B cell (primary cell): ENCODE data around the gene TARP.

ENCODE experiments used
- ATAC-seq: fragments of 200-7000 bp; cut with Tn5 transposase; one replicate; pipeline ENCODE4 v1.10.0; 2021; ENCODE audit warnings: low read depth, mild to moderate bottlenecking, moderate number of reproducible peaks, moderate library complexity
- CTCF ChIA-PET: fragments of 350-600 bp; sonication (Branson Sonifier 250); formaldehyde crosslinking; loops from one replicate; lab custom pipeline; 2021; ENCODE audit warnings: antibody characterized with exemption, inconsistent platforms; lab: Charles Lee
- POLR2A ChIA-PET: fragments of 350-600 bp; sonication (Branson Sonifier 250); formaldehyde crosslinking; loops from one replicate; lab custom pipeline; 2021; ENCODE audit warnings: antibody characterized with exemption; lab: Charles Lee
- DNase-seq: peaks from one replicate; pipeline ENCODE4 v3.0.0; 2013
- H2AFZ ChIP-seq: 2 replicates; pipeline ENCODE4 v1.6.1; 2012; ENCODE audit warnings: mild to moderate bottlenecking, low read depth, low read length; ENCODE audit not compliant: insufficient read depth, poor library complexity, severe bottlenecking
- H3K27ac ChIP-seq, 2 donors: 1 replicate in 1 of 2; 2 replicates in 1 of 2; pipeline ENCODE4 v1.5.1; 2012 to 2013; ENCODE audit warnings: low read length in 2 of 2, mild to moderate bottlenecking in 2 of 2, moderate library complexity in 1 of 2
- H3K27me3 ChIP-seq, 4 experiments: fragments of 200-600 bp in 1 of 4; sonication (generic) in 1 of 4; replicated peaks in 1 of 4; 1 replicate in 2 of 4; 2 replicates in 2 of 4; pipeline versions ENCODE4 v1.6.1 to v1.7.0; 2013 to 2016; ENCODE audit warnings: low read length in 3 of 4, mild to moderate bottlenecking in 2 of 4, mixed read lengths in 1 of 4, moderate library complexity in 1 of 4; ENCODE audit not compliant: insufficient read depth in 4 of 4, control insufficient read depth in 3 of 4; ENCODE audit errors: control extremely low read depth in 1 of 4
- H3K36me3 ChIP-seq, 2 experiments: replicated peaks in 1 of 2; 1 replicate in 1 of 2; 2 replicates in 1 of 2; pipeline versions ENCODE4 v1.6.1 to v1.7.1; 2013; ENCODE audit warnings: low read length in 1 of 2; ENCODE audit not compliant: insufficient read depth in 2 of 2, control insufficient read depth in 1 of 2; ENCODE audit errors: control extremely low read depth in 1 of 2, extremely low read depth in 1 of 2
- H3K4me1 ChIP-seq, 2 donors: fragments of 200-600 bp in 1 of 2; sonication (generic) in 1 of 2; 1 replicate in 1 of 2; 2 replicates in 1 of 2; pipeline versions ENCODE4 v1.5.1 to v1.6.1; 2013 to 2017; ENCODE audit warnings: low read length in 2 of 2; ENCODE audit not compliant: control insufficient read depth in 2 of 2, insufficient read depth in 2 of 2
- H3K4me2 ChIP-seq: replicated peaks from 2 replicates; pipeline ENCODE3; 2012; ENCODE audit warnings: mild to moderate bottlenecking, low read depth, low read length; ENCODE audit not compliant: poor library complexity, severe bottlenecking
- H3K4me3 ChIP-seq, 5 experiments: fragments of 200-600 bp in 1 of 5; sonication (generic) in 1 of 5; 1 replicate in 3 of 5; 2 replicates in 2 of 5; pipeline versions ENCODE4 v1.5.1 to v1.7.0; 2011 to 2016; ENCODE audit warnings: low read length in 4 of 5, mild to moderate bottlenecking in 4 of 5, low read depth in 2 of 5, control low read depth in 1 of 5, moderate library complexity in 1 of 5; ENCODE audit not compliant: insufficient read depth in 1 of 5; ENCODE audit errors: control extremely low read depth in 1 of 5, extremely low read depth in 1 of 5
- H3K79me2 ChIP-seq: fragments of 200-600 bp; sonication (generic); one replicate; pipeline ENCODE4 v1.6.0; 2016; ENCODE audit warnings: low read length; ENCODE audit not compliant: control insufficient read depth, insufficient read depth
- H3K9ac ChIP-seq: fragments of 200-600 bp; sonication (generic); 2 replicates; pipeline ENCODE4 v1.6.1; 2017; ENCODE audit warnings: mild to moderate bottlenecking, low read length, moderate library complexity
- H3K9me3 ChIP-seq, 3 donors: one replicate each; pipeline versions ENCODE4 v1.6.1 to v1.7.1; 2013; ENCODE audit warnings: low read length in 2 of 3; ENCODE audit not compliant: control insufficient read depth in 2 of 3, insufficient read depth in 1 of 3; ENCODE audit errors: control extremely low read depth in 1 of 3
- H4K20me1 ChIP-seq: 2 replicates; pipeline ENCODE4 v1.6.0; 2012; ENCODE audit warnings: mild to moderate bottlenecking, low read length; ENCODE audit not compliant: insufficient read depth, control insufficient read depth, poor library complexity, severe bottlenecking
- H3K27ac Mint-ChIP-seq: one replicate; pipeline ENCODE4 v1.8.0; 2021; ENCODE audit warnings: mixed read lengths
- H3K27me3 Mint-ChIP-seq: one replicate; pipeline ENCODE4 v1.8.0; 2021; ENCODE audit warnings: mixed read lengths
- H3K4me1 Mint-ChIP-seq: one replicate; pipeline ENCODE4 v1.8.0; 2021; ENCODE audit warnings: mixed read lengths
- H3K4me3 Mint-ChIP-seq: one replicate; pipeline ENCODE4 v1.8.0; 2021; ENCODE audit warnings: mixed read lengths
- H3K9me3 Mint-ChIP-seq: one replicate; pipeline ENCODE4 v1.8.0; 2022; ENCODE audit warnings: mixed read lengths; ENCODE audit not compliant: insufficient read depth
- CTCF ChIP-seq: fragments of 200-600 bp; IDR thresholded peaks from one replicate; pipeline ENCODE4 v1.8.0; 2022; ENCODE audit warnings: antibody characterized with exemption, mild to moderate bottlenecking
- EZH2 ChIP-seq: IDR thresholded peaks from 2 replicates; pipeline ENCODE4 v1.6.1; 2012; ENCODE audit warnings: borderline replicate concordance, low read depth, mild to moderate bottlenecking, moderate library complexity, low read length; ENCODE audit not compliant: insufficient read depth, poor library complexity, severe bottlenecking
- WGBS: methylation state at CpG from one replicate; pipeline ENCODE4 v1.1.5; 2013; ENCODE audit warnings: missing lambda C conversion rate; ENCODE audit not compliant: insufficient coverage; 5-methylcytosine and 5-hydroxymethylcytosine counted together
- intact Hi-C: fragments of 100-400 bp; cut with micrococcal nuclease; formaldehyde crosslinking; loops from one replicate; pipeline ENCODE4 v1.10.0; 2022

Gene TARP

GRCh38 chr7:38224392-38224791 is 49.0 kb downstream of the TARP start:
- no peak overlapping the region for H3K9ac ChIP-seq
- H4K20me1 ChIP-seq, result no peaks in the 10 kb centered on the region
- Mint-ChIP-seq H3K9me3 (no peaks in the 10 kb centered on the region), H3K4me1 (peaks cover 2% of the 10 kb centered on the region), H3K4me3 (no peak overlapping the region), H3K27me3 (no peaks in the 10 kb centered on the region), H3K27ac (no peak overlapping the region)
- H3K27ac ChIP-seq, result no peak overlapping the region
- H2AFZ ChIP-seq, result no peak overlapping the region
- ChIA-PET CTCF (interaction anchor here (1.5 to 7.4 kb wide), 3 partner anchors 9 to 144 kb away, joined by 6 to 162 read pairs (median 15); no protein-coding TSS in a partner anchor), POLR2A (no interaction called here)
- no peaks in the 10 kb centered on the region for H3K27me3 ChIP-seq
- no peaks in the 10 kb centered on the region for H3K9me3 ChIP-seq
- 89% methylated on average over 3 of the region's 5 CpGs for WGBS
- no peak for ATAC-seq
- no peak overlapping the region for H3K4me2 ChIP-seq
- peaks cover 1 to 33% of the 10 kb centered on the region in 2 experiments for H3K36me3 ChIP-seq
- no peaks in the 10 kb centered on the region for H3K4me1 ChIP-seq
- no peak overlapping the region for H3K4me3 ChIP-seq
- no peaks in the 10 kb centered on the region for H3K79me2 ChIP-seq
- TF ChIP-seq EZH2 (no peak), CTCF (no peak)
- intact Hi-C loops, result no loop called here
- DNase-seq, result no peak

GRCh38 chr7:38223306-38223705 is 50.1 kb downstream of the TARP start:
- no peak for TF ChIP-seq EZH2
- TF ChIP-seq CTCF, result no peak
- Histone ChIP-seq H3K9ac (no peak overlapping the region), H3K4me1 (no peaks in the 10 kb centered on the region), H2AFZ (no peak overlapping the region), H3K27me3 (no peaks in the 10 kb centered on the region), H3K4me2 (no peak overlapping the region), H3K79me2 (no peaks in the 10 kb centered on the region), H3K27ac (no peak overlapping the region), H3K36me3 (peaks cover 1 to 33% of the 10 kb centered on the region in 2 experiments), H4K20me1 (no peaks in the 10 kb centered on the region), H3K9me3 (no peaks in the 10 kb centered on the region), H3K4me3 (no peak overlapping the region)
- POLR2A ChIA-PET, result no interaction called here
- DNase-seq (no peak), ATAC-seq (no peak)
- no peak overlapping the region for H3K4me3 Mint-ChIP-seq
- 100% methylated on average over 1 of the region's 2 CpGs for WGBS
- H3K9me3 Mint-ChIP-seq, result no peaks in the 10 kb centered on the region
- CTCF ChIA-PET, result interaction anchor here (0.7 to 7.4 kb wide), 23 partner anchors 8 to 151 kb away, joined by 3 to 162 read pairs (median 5); partner anchors contain the start of gene STARD3NL
- no peaks in the 10 kb centered on the region for H3K27me3 Mint-ChIP-seq
- no peak overlapping the region for H3K27ac Mint-ChIP-seq
- peaks cover 2% of the 10 kb centered on the region for H3K4me1 Mint-ChIP-seq
- intact Hi-C loops, result loop anchor here (2.0 kb wide), 1 partner anchor 45 kb away; the partner anchor contains the start of gene STARD3NL
